K562 (cell line): ENCODE data around the gene FOXN3. TPM values are rescaled to one million over a fixed set of nuclear protein-coding genes. Genes with fewer than 3 reads are reported as not detected.

Experiments used
- GATA2 ChIP-seq: sonication (generic); formaldehyde crosslinking; IDR thresholded peaks from 2 replicates; pipeline ENCODE4 v1.4.0; 2020; ENCODE audit warnings: mild to moderate bottlenecking, missing genetic modification reagents
- MGA ChIP-seq: fragments of 450-650 bp; IDR thresholded peaks from 2 replicates; pipeline ENCODE4 v1.6.1; 2016; ENCODE audit warnings: mild to moderate bottlenecking, moderate library complexity
- PCBP2 ChIP-seq: fragments of 200-400 bp; formaldehyde crosslinking; IDR thresholded peaks from 2 replicates; pipeline ENCODE4 v1.6.1; 2018; ENCODE audit warnings: low read length, low read depth, mild to moderate bottlenecking, moderate library complexity; ENCODE audit not compliant: poor library complexity, severe bottlenecking
- polyA plus RNA-seq, 8 experiments: library from polyadenylated mRNA; depleted of rRNA in 4 of 8; stranded (reverse) in 5 of 8; unstranded in 3 of 8; fragments of >200 nt; fragmentation: Nextera tagmentation in 2 of 8; fragmentation: Illumina TruSeq in 1 of 8; extraction: Ambion mirVana in 2 of 8; extraction: Trizol in 1 of 8; gene quantifications; 2 replicates each; pipeline versions ENCODE4 v1.2.1 to v1.2.3, GENCODE V29; 2011 to 2014; ENCODE audit warnings: inconsistent platforms in 1 of 8, missing spikeins in 1 of 8
- total RNA-seq, 7 experiments: library from RNA; depleted of rRNA in 6 of 7; stranded (reverse); fragments of >200 nt in 6 of 7; fragmentation: Illumina TruSeq in 2 of 7; extraction: Trizol in 2 of 7; gene quantifications; 2 replicates each; pipeline versions ENCODE4 v1.2.1 to v1.2.3, GENCODE V29; 2011 to 2021; ENCODE audit warnings: low replicate concordance in 1 of 7
- TF ChIP-seq, protein P1 (sequence below): sonication (generic); formaldehyde crosslinking; IDR thresholded peaks from 2 replicates; pipeline ENCODE4 v1.8.1; 2023; ENCODE audit warnings: mild to moderate bottlenecking, missing genetic modification reagents, moderate library complexity
- TF ChIP-seq, protein P2 (sequence below), 2 experiments: IDR thresholded peaks in 1 of 2; conservative IDR thresholded peaks in 1 of 2; 2 replicates each; pipeline ENCODE4 v1.6.1; 2016; ENCODE audit warnings: low read depth in 2 of 2, mild to moderate bottlenecking in 1 of 2, missing compliant biosample characterization in 1 of 2, missing genetic modification characterization in 1 of 2, moderate library complexity in 1 of 2
- TF ChIP-seq, protein P3 (sequence below): fragments of 450-650 bp; formaldehyde crosslinking; IDR thresholded peaks from 2 replicates; pipeline ENCODE4 v1.4.0; 2022; ENCODE audit warnings: missing genetic modification characterization

Gene FOXN3
- total and polyA plus RNA-seq, 9 of the 15 experiments (the other 6 are each of a cell fraction or from before 2014, with no cell fraction given), result 0.07 to 1.3 (median 0.40) TPM

DNA sequence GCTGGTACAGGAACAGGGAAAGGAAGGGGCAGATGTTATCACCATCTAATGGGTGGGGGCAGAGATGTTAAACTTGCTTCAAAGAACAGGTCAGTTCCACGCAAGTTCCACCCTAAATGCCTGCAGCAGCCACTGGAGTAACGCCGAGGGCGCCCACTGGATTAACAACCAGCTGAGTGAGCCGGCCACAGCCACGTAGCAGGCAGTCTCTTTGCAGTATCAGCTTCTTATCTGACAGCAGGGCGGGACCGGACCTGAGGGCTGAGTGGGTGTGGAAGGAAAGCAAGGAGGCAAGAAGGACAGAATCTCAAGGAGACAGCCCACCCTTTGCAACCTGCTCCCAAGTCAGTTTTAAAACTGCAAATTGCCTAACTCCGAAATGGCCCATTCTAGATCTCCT lies 38.4 kb upstream of the FOXN3 start (continued):
- TF ChIP-seq PCBP2 (no peak), MGA (no peak), GATA2 (CRISPR knock-in tag) (0 out of 2 replicates have a peak, but pooled peaks have one; percentile 22)
- TF ChIP-seq, protein P1, sequence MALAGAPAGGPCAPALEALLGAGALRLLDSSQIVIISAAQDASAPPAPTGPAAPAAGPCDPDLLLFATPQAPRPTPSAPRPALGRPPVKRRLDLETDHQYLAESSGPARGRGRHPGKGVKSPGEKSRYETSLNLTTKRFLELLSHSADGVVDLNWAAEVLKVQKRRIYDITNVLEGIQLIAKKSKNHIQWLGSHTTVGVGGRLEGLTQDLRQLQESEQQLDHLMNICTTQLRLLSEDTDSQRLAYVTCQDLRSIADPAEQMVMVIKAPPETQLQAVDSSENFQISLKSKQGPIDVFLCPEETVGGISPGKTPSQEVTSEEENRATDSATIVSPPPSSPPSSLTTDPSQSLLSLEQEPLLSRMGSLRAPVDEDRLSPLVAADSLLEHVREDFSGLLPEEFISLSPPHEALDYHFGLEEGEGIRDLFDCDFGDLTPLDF, result no peak
- TF ChIP-seq, protein P2, sequence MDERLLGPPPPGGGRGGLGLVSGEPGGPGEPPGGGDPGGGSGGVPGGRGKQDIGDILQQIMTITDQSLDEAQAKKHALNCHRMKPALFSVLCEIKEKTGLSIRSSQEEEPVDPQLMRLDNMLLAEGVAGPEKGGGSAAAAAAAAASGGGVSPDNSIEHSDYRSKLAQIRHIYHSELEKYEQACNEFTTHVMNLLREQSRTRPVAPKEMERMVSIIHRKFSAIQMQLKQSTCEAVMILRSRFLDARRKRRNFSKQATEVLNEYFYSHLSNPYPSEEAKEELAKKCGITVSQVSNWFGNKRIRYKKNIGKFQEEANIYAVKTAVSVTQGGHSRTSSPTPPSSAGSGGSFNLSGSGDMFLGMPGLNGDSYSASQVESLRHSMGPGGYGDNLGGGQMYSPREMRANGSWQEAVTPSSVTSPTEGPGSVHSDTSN (CRISPR knock-in tag; IDR thresholded peaks at IDR 0.05; ENCODE audit: low read depth), result no peak
- TF ChIP-seq, protein P2 (tag; conservative IDR thresholded peaks at IDR 0.05; ENCODE audit: low read depth), result 0 out of 2 replicates have a peak, but pooled peaks have one; percentile 11
- TF ChIP-seq, protein P3, sequence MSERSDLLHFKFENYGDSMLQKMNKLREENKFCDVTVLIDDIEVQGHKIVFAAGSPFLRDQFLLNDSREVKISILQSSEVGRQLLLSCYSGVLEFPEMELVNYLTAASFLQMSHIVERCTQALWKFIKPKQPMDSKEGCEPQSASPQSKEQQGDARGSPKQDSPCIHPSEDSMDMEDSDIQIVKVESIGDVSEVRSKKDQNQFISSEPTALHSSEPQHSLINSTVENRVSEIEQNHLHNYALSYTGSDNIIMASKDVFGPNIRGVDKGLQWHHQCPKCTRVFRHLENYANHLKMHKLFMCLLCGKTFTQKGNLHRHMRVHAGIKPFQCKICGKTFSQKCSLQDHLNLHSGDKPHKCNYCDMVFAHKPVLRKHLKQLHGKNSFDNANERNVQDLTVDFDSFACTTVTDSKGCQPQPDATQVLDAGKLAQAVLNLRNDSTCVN (CRISPR knock-in tag), result no peak
